H9 (cell line): Measurements from ENCODE around the gene NEXMIF. TPM values are rescaled to one million over a fixed set of nuclear protein-coding genes. Genes with fewer than 3 reads are reported as not detected.
"Not testable (repeated sequence)": the region's sequence is repeated elsewhere in the genome, so short reads cannot be mapped to it uniquely, and the experiment has no call there.

Experiments
- DNase-seq: peaks from one replicate; pipeline ENCODE4 v3.0.0-alpha.2; 2017
- H2AFZ ChIP-seq: one replicate; pipeline ENCODE4 v1.6.1; 2013; ENCODE audit warnings: mild to moderate bottlenecking, low read length, control low read depth, moderate library complexity
- H2AK5ac ChIP-seq: 2 replicates; pipeline ENCODE4 v1.6.1; 2013; ENCODE audit warnings: low read length, control low read depth, mixed read lengths; ENCODE audit not compliant: insufficient read length
- H2BK120ac ChIP-seq: one replicate; pipeline ENCODE4 v1.6.1; 2013; ENCODE audit warnings: low read depth, mild to moderate bottlenecking, low read length, control low read depth, inconsistent platforms; ENCODE audit not compliant: poor library complexity, severe bottlenecking
- H2BK12ac ChIP-seq: 2 replicates; pipeline ENCODE4 v1.6.1; 2013; ENCODE audit warnings: low read length, control low read depth, mixed read lengths, low read depth; ENCODE audit not compliant: insufficient read length
- H2BK15ac ChIP-seq: 2 replicates; pipeline ENCODE4 v1.6.1; 2013; ENCODE audit warnings: low read depth, low read length, control low read depth
- H2BK20ac ChIP-seq: one replicate; pipeline ENCODE4 v1.6.1; 2013; ENCODE audit warnings: low read depth, mild to moderate bottlenecking, low read length, control low read depth, inconsistent platforms; ENCODE audit not compliant: poor library complexity, severe bottlenecking
- H2BK5ac ChIP-seq: 2 replicates; pipeline ENCODE4 v1.6.1; 2013; ENCODE audit warnings: low read length, control low read depth, mixed read lengths; ENCODE audit not compliant: insufficient read length
- H3K14ac ChIP-seq: 2 replicates; pipeline ENCODE4 v1.6.1; 2013; ENCODE audit warnings: low read length, control low read depth; ENCODE audit not compliant: insufficient read depth
- H3K18ac ChIP-seq: 2 replicates; pipeline ENCODE4 v1.6.1; 2013; ENCODE audit warnings: low read depth, mild to moderate bottlenecking, mixed read lengths, low read length, control low read depth; ENCODE audit not compliant: insufficient read length
- H3K23ac ChIP-seq: 2 replicates; pipeline ENCODE4 v1.6.1; 2013; ENCODE audit warnings: low read length, control low read depth, mixed read lengths, low read depth; ENCODE audit not compliant: insufficient read length
- H3K23me2 ChIP-seq: 2 replicates; pipeline ENCODE4 v1.6.1; 2013; ENCODE audit warnings: low read depth, mild to moderate bottlenecking, mixed read lengths, low read length, control low read depth; ENCODE audit not compliant: insufficient read length, poor library complexity, severe bottlenecking
- H3K27ac ChIP-seq: 2 replicates; pipeline ENCODE4 v1.5.1; 2013; ENCODE audit warnings: low read length, control low read depth, mixed read lengths, low read depth; ENCODE audit not compliant: insufficient read length
- H3K27me3 ChIP-seq: 2 replicates; pipeline ENCODE4 v1.6.1; 2013; ENCODE audit warnings: low read length, control low read depth, inconsistent platforms; ENCODE audit not compliant: insufficient read depth
- H3K4ac ChIP-seq: 2 replicates; pipeline ENCODE4 v1.6.1; 2013; ENCODE audit warnings: low read depth, mild to moderate bottlenecking, control low read depth, inconsistent platforms, low read length, moderate library complexity
- H3K4me1 ChIP-seq: 2 replicates; pipeline ENCODE4 v1.6.1; 2013; ENCODE audit warnings: low read length, control low read depth, inconsistent platforms; ENCODE audit not compliant: insufficient read depth
- H3K4me2 ChIP-seq: 2 replicates; pipeline ENCODE4 v1.6.1; 2013; ENCODE audit warnings: low read length, control low read depth, mixed read lengths; ENCODE audit not compliant: insufficient read length, insufficient read depth
- H3K56ac ChIP-seq: 2 replicates; pipeline ENCODE4 v1.6.1; 2013; ENCODE audit warnings: low read depth, mild to moderate bottlenecking, mixed read lengths, low read length, control low read depth; ENCODE audit not compliant: insufficient read length
- H3K79me1 ChIP-seq: 2 replicates; pipeline ENCODE4 v1.6.1; 2013; ENCODE audit warnings: low read depth, mild to moderate bottlenecking, moderate library complexity, low read length, control low read depth, inconsistent platforms; ENCODE audit not compliant: insufficient read depth, poor library complexity, severe bottlenecking
- H3K79me2 ChIP-seq: 2 replicates; pipeline ENCODE4 v1.6.1; 2013; ENCODE audit warnings: low read length, control low read depth, inconsistent platforms; ENCODE audit not compliant: insufficient read depth
- H3K9ac ChIP-seq: 2 replicates; pipeline ENCODE4 v1.6.1; 2013; ENCODE audit warnings: low read length, control low read depth, mixed read lengths; ENCODE audit not compliant: insufficient read length; ENCODE audit errors: extremely low read depth
- H3K9me3 ChIP-seq: one replicate; pipeline ENCODE4 v1.6.1; 2013; ENCODE audit warnings: low read depth, low read length, inconsistent platforms; ENCODE audit not compliant: control insufficient read depth
- H3T11ph ChIP-seq: one replicate; pipeline ENCODE4 v1.6.1; 2013; ENCODE audit warnings: mild to moderate bottlenecking, low read length, control low read depth, inconsistent platforms
- H4K20me1 ChIP-seq: one replicate; pipeline ENCODE4 v1.6.1; 2013; ENCODE audit not compliant: control insufficient read depth, insufficient read length, insufficient read depth
- H4K5ac ChIP-seq: 2 replicates; pipeline ENCODE4 v1.6.1; 2013; ENCODE audit warnings: low read depth, mild to moderate bottlenecking, mixed read lengths, low read length, control low read depth; ENCODE audit not compliant: insufficient read length
- H4K8ac ChIP-seq: replicated peaks from 2 replicates; pipeline ENCODE4 v1.6.1; 2013; ENCODE audit warnings: low read length, control low read depth, mixed read lengths, low read depth; ENCODE audit not compliant: insufficient read length
- H4K91ac ChIP-seq: 2 replicates; pipeline ENCODE4 v1.6.1; 2013; ENCODE audit warnings: low read depth, mild to moderate bottlenecking, moderate library complexity, mixed read lengths, low read length, control low read depth; ENCODE audit not compliant: insufficient read length
- H3K27ac Mint-ChIP-seq, 3 experiments: 2 replicates in 2 of 3; 3 replicates in 1 of 3; pipeline ENCODE4 v1.8.0; 2020 to 2021; ENCODE audit warnings: mixed read lengths in 3 of 3, mild to moderate bottlenecking in 1 of 3, moderate library complexity in 1 of 3
- H3K27me3 Mint-ChIP-seq: 2 replicates; pipeline ENCODE4 v1.8.0; 2021; ENCODE audit warnings: low read depth, mild to moderate bottlenecking, moderate library complexity, mixed read lengths
- H3K36me3 Mint-ChIP-seq, 3 experiments: 2 replicates in 2 of 3; 3 replicates in 1 of 3; pipeline ENCODE4 v1.8.0; 2020 to 2021; ENCODE audit warnings: low read depth in 3 of 3, mixed read lengths in 3 of 3; ENCODE audit not compliant: insufficient read depth in 1 of 3
- H3K4me1 Mint-ChIP-seq, 2 experiments: 2 replicates each; pipeline ENCODE4 v1.8.0; 2020; ENCODE audit warnings: mixed read lengths in 2 of 2
- H3K4me3 Mint-ChIP-seq, 2 experiments: 2 replicates in 1 of 2; 3 replicates in 1 of 2; pipeline ENCODE4 v1.8.0; 2020 to 2021; ENCODE audit warnings: mild to moderate bottlenecking in 2 of 2, mixed read lengths in 2 of 2, moderate library complexity in 1 of 2
- H3K9me3 Mint-ChIP-seq, 2 experiments: 2 replicates in 1 of 2; 3 replicates in 1 of 2; pipeline ENCODE4 v1.8.0; 2020; ENCODE audit warnings: mild to moderate bottlenecking in 2 of 2, mixed read lengths in 2 of 2, moderate library complexity in 1 of 2
- WGBS: extraction: QIAGEN DNeasy Blood & Tissue Kit; methylation state at CpG from one replicate; pipeline ENCODE4 v1.1.7; 2013; ENCODE audit warnings: missing lambda C conversion rate, low lambda C conversion rate, mixed read lengths; ENCODE audit not compliant: insufficient read length; ENCODE audit errors: extremely low coverage; 5-methylcytosine and 5-hydroxymethylcytosine counted together
- total RNA-seq: library from RNA; stranded (reverse); gene quantifications from 2 replicates; pipeline ENCODE4 v1.2.1, GENCODE V29; 2021
- TF ChIP-seq, protein P1 (sequence below): fragments of 200-600 bp; sonication (generic); conservative IDR thresholded peaks from 3 replicates; pipeline ENCODE4 v1.8.0; 2021; ENCODE audit warnings: antibody characterized with exemption, mild to moderate bottlenecking

Gene NEXMIF
- total RNA-seq, 1 experiment from 2014 or later = 0.22 TPM

DNA sequence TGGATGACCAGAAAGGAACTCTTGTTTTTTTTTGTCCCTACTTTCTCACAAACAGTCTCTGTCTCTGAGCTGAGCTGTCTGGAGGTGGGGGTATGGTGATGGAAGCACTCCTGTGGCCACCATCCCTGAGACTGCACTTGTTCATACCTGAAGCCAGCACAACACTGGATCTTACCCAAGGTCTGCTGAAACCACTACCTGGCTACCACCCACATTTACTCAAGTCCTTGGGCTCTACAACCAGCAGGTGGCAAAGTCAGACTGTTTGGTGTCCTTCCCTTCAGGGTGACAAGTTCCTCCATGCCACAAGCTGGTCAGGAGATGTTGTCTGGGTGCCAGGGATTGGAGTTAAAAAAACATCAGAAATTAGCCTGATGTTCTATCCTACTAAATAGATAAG is 89.7 kb downstream of the NEXMIF start:
- H3K14ac ChIP-seq = no peak overlapping the region
- H2AK5ac ChIP-seq = no peak overlapping the region
- H2BK5ac ChIP-seq = no peak overlapping the region
- peaks cover 23% of the 10 kb centered on the region for H3K9me3 ChIP-seq
- TF ChIP-seq, protein P1, sequence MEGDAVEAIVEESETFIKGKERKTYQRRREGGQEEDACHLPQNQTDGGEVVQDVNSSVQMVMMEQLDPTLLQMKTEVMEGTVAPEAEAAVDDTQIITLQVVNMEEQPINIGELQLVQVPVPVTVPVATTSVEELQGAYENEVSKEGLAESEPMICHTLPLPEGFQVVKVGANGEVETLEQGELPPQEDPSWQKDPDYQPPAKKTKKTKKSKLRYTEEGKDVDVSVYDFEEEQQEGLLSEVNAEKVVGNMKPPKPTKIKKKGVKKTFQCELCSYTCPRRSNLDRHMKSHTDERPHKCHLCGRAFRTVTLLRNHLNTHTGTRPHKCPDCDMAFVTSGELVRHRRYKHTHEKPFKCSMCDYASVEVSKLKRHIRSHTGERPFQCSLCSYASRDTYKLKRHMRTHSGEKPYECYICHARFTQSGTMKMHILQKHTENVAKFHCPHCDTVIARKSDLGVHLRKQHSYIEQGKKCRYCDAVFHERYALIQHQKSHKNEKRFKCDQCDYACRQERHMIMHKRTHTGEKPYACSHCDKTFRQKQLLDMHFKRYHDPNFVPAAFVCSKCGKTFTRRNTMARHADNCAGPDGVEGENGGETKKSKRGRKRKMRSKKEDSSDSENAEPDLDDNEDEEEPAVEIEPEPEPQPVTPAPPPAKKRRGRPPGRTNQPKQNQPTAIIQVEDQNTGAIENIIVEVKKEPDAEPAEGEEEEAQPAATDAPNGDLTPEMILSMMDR = no peak
- Mint-ChIP-seq H3K27ac (no peak overlapping the region), H3K27me3 (no peaks in the 10 kb centered on the region; the same call in none of the 2 replicates), H3K36me3 (peaks cover 0 to 6% (median 2%) of the 10 kb centered on the region in 3 experiments; a peak in 3 of 7 replicates), H3K4me1 (no peaks in the 10 kb centered on the region; a peak in 1 of 4 replicates), H3K4me3 (no peak overlapping the region), H3K9me3 (peaks cover 71 to 77% of the 10 kb centered on the region in 2 experiments)
- H3K79me1 ChIP-seq = no peaks in the 10 kb centered on the region
- H3T11ph ChIP-seq = no peak overlapping the region
- H2BK12ac ChIP-seq = no peak overlapping the region
- H3K27ac ChIP-seq = no peak overlapping the region
- no peak overlapping the region for H4K91ac ChIP-seq
- H4K5ac ChIP-seq = no peak overlapping the region
- H2BK15ac ChIP-seq = no peak overlapping the region
- no peaks in the 10 kb centered on the region for H3K23me2 ChIP-seq
- no peak overlapping the region for H3K56ac ChIP-seq
- no peak for DNase-seq
- H3K79me2 ChIP-seq = no peaks in the 10 kb centered on the region
- no peak overlapping the region for H3K4me2 ChIP-seq
- no peak overlapping the region for H3K23ac ChIP-seq
- no peaks in the 10 kb centered on the region for H4K20me1 ChIP-seq
- H4K8ac ChIP-seq = no peak overlapping the region
- no peak overlapping the region for H3K18ac ChIP-seq
- no peak overlapping the region for H3K9ac ChIP-seq
- H2BK20ac ChIP-seq = no peak overlapping the region
- H2AFZ ChIP-seq = no peak overlapping the region
- H3K4me1 ChIP-seq = no peaks in the 10 kb centered on the region
- no peak overlapping the region for H3K4ac ChIP-seq
- no peaks in the 10 kb centered on the region for H3K27me3 ChIP-seq
- H2BK120ac ChIP-seq = no peak overlapping the region

GRCh38 chrX:74819797-74820196 is 105.5 kb downstream of the NEXMIF start:
- peaks cover 66 to 72% of the 10 kb centered on the region in 2 experiments for H3K9me3 Mint-ChIP-seq
- not testable (repeated sequence) for H3T11ph ChIP-seq, H3K27ac Mint-ChIP-seq, H3K4me3 Mint-ChIP-seq, H2BK20ac ChIP-seq, H3K27me3 Mint-ChIP-seq, H2BK5ac ChIP-seq, H4K8ac ChIP-seq, H3K4ac ChIP-seq, H3K4me1 Mint-ChIP-seq, H3K4me2 ChIP-seq, H3K4me1 ChIP-seq, H2BK120ac ChIP-seq, H3K18ac ChIP-seq, H3K79me2 ChIP-seq, H3K79me1 ChIP-seq, H3K27ac ChIP-seq, H3K23ac ChIP-seq, H2AK5ac ChIP-seq, H3K27me3 ChIP-seq, H3K56ac ChIP-seq, H4K20me1 ChIP-seq, H3K9ac ChIP-seq, H4K5ac ChIP-seq, DNase-seq, H3K36me3 Mint-ChIP-seq, H3K14ac ChIP-seq, H2BK12ac ChIP-seq, H2BK15ac ChIP-seq, H4K91ac ChIP-seq, H3K23me2 ChIP-seq, H3K9me3 ChIP-seq, H2AFZ ChIP-seq
- WGBS = no CpG with 5 or more reads among the region's 2 CpGs
